ENCODE data around the gene ATP8A2. TPM values are rescaled to one million over a fixed set of nuclear protein-coding genes. Genes with fewer than 3 reads are reported as not detected.

Gene ATP8A2
- total RNA-seq, 1 donor from 2014 or later: 1.9 TPM

GRCh38 chr13:25574437-25575411, 202.9 kb downstream of the ATP8A2 start:
- peak overlapping the region; percentile 44 for H3K4me3 Mint-ChIP-seq (ENCODE audit: unreplicated experiment)

GRCh38 chr13:25575562-25575961, 203.8 kb downstream of the ATP8A2 start:
- Mint-ChIP-seq H3K9me3 (ENCODE audit: low read depth) (no peaks in the 10 kb centered on the region), H3K36me3 (ENCODE audit: low read depth) (no peaks in the 10 kb centered on the region), H3K4me3 (ENCODE audit: unreplicated experiment) (peak overlapping the region; percentile 9), H3K27ac (ENCODE audit: unreplicated experiment) (peak overlapping the region; percentile 97), H3K4me1 (ENCODE audit: low read depth) (peaks cover 49% of the 10 kb centered on the region), H3K27me3 (ENCODE audit: low read depth) (no peaks in the 10 kb centered on the region)
- no peak for DNase-seq (ENCODE audit: low spot score)
- no peak for TF ChIP-seq CTCF (IDR thresholded peaks at IDR 0.05)

More at GRCh38 chr13:25574437-25575411, 202.9 kb downstream of the ATP8A2 start:
- H3K4me1 Mint-ChIP-seq (ENCODE audit: low read depth): peaks cover 49% of the 10 kb centered on the region
- H3K36me3 Mint-ChIP-seq (ENCODE audit: low read depth): no peaks in the 10 kb centered on the region
- DNase-seq (ENCODE audit: low spot score): no peak
- H3K27me3 Mint-ChIP-seq (ENCODE audit: low read depth): peaks cover 1% of the 10 kb centered on the region
- TF ChIP-seq CTCF (IDR thresholded peaks at IDR 0.05): peak; percentile 98
- no peaks in the 10 kb centered on the region for H3K9me3 Mint-ChIP-seq (ENCODE audit: low read depth)
- peak overlapping the region; percentile 97 for H3K27ac Mint-ChIP-seq (ENCODE audit: unreplicated experiment)

- H3K27me3 Mint-ChIP-seq (ENCODE audit: low read depth): no peaks in the 10 kb centered on the region
- peak overlapping the region; percentile 52 for H3K27ac Mint-ChIP-seq (ENCODE audit: unreplicated experiment)
- H3K36me3 Mint-ChIP-seq (ENCODE audit: low read depth): no peaks in the 10 kb centered on the region
- DNase-seq (ENCODE audit: low spot score): no peak
- TF ChIP-seq CTCF (IDR thresholded peaks at IDR 0.05): no peak
- H3K4me1 Mint-ChIP-seq (ENCODE audit: low read depth): peaks cover 49% of the 10 kb centered on the region
- no peaks in the 10 kb centered on the region for H3K9me3 Mint-ChIP-seq (ENCODE audit: low read depth)
- H3K4me3 Mint-ChIP-seq (ENCODE audit: unreplicated experiment): no peak overlapping the region
Measured at GRCh38 chr13:25578526-25578925, 206.8 kb downstream of the ATP8A2 start.

DNA sequence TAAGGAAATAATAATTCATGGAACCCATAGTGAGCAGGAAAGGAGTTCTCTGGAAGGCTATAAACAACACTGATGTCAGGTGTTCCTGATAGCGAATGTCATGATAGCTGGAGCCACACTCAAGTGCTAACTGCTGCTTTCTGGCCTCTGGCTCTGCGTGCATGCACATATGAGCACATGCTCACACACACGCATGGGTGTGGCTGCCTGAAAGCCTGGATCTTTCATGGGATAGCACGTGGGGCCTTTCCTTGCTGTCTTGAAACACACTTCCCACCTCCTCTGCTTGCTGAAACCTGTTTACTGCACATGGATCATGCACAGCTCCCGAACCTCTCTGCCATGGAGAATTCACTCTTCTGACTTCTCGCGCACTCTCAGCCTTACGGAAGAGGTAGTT, 207.4 kb downstream of the ATP8A2 start:
- no peaks in the 10 kb centered on the region for H3K27me3 Mint-ChIP-seq (ENCODE audit: low read depth)
- TF ChIP-seq CTCF (IDR thresholded peaks at IDR 0.05): no peak
- no peak overlapping the region for H3K4me3 Mint-ChIP-seq (ENCODE audit: unreplicated experiment)
- no peak for DNase-seq (ENCODE audit: low spot score)
- no peaks in the 10 kb centered on the region for H3K36me3 Mint-ChIP-seq (ENCODE audit: low read depth)
- H3K27ac Mint-ChIP-seq (ENCODE audit: unreplicated experiment): no peak overlapping the region
- H3K9me3 Mint-ChIP-seq (ENCODE audit: low read depth): no peaks in the 10 kb centered on the region
- peaks cover 49% of the 10 kb centered on the region for H3K4me1 Mint-ChIP-seq (ENCODE audit: low read depth)

- no peaks in the 10 kb centered on the region for H3K27me3 Mint-ChIP-seq (ENCODE audit: low read depth)
- no peaks in the 10 kb centered on the region for H3K9me3 Mint-ChIP-seq (ENCODE audit: low read depth)
- H3K4me3 Mint-ChIP-seq (ENCODE audit: unreplicated experiment): no peak overlapping the region
- no peak for TF ChIP-seq CTCF (IDR thresholded peaks at IDR 0.05)
- H3K27ac Mint-ChIP-seq (ENCODE audit: unreplicated experiment): no peak overlapping the region
- H3K4me1 Mint-ChIP-seq (ENCODE audit: low read depth): peaks cover 28% of the 10 kb centered on the region
- no peaks in the 10 kb centered on the region for H3K36me3 Mint-ChIP-seq (ENCODE audit: low read depth)
- DNase-seq (ENCODE audit: low spot score): no peak
Measured at GRCh38 chr13:25581351-25581750, 209.6 kb downstream of the ATP8A2 start.

Data from chondrocyte (in vitro differentiated cells).